PC-3 (cell line): ENCODE data around the gene ADD3. TPM values are rescaled to one million over a fixed set of nuclear protein-coding genes. Genes with fewer than 3 reads are reported as not detected.

Experiments
- ATAC-seq: fragments of 200-7000 bp; cut with Tn5 transposase; 2 replicates; pipeline ENCODE4 v1.9.1; 2020; ENCODE audit warnings: mild to moderate bottlenecking, moderate library complexity
- BruUV-seq: library from RNA; stranded (reverse); fragments of 400-500 nt; replicated peaks from 2 replicates; lab custom pipeline; 2021; lab: Mats Ljungman, UMichigan
- CTCF ChIA-PET: fragments of 300-600 bp; sonication (Branson Sonifier 250); formaldehyde crosslinking; loops from one replicate; lab custom pipeline; 2022; ENCODE audit warnings: antibody characterized with exemption; lab: Charles Lee
- POLR2A ChIA-PET: fragments of 300-600 bp; sonication (Branson Sonifier 250); formaldehyde crosslinking; loops from one replicate; lab custom pipeline; 2022; ENCODE audit warnings: antibody characterized with exemption; ENCODE audit not compliant: unreplicated experiment; lab: Charles Lee
- DNase-seq: peaks from one replicate; pipeline ENCODE4 v3.0.0-alpha.2; 2015
- H2AFZ ChIP-seq: fragments of 300-600 bp; sonication (generic); 2 replicates; pipeline ENCODE4 v1.6.0; 2016; ENCODE audit warnings: antibody characterized with exemption, low read length
- H3F3A ChIP-seq: fragments of 300-600 bp; sonication (generic); one replicate; pipeline ENCODE4 v1.6.0; 2017; ENCODE audit warnings: antibody characterized with exemption, low read length, control low read depth, mild to moderate bottlenecking; ENCODE audit not compliant: unreplicated experiment
- H3K27ac ChIP-seq: fragments of 300-600 bp; sonication (generic); 2 replicates; pipeline ENCODE4 v1.5.1; 2016; ENCODE audit warnings: mild to moderate bottlenecking, low read length
- H3K27me3 ChIP-seq: fragments of 300-600 bp; sonication (generic); 2 replicates; pipeline ENCODE4 v1.6.1; 2016; ENCODE audit warnings: low read length, mixed read lengths
- H3K36me3 ChIP-seq: fragments of 300-600 bp; sonication (generic); 2 replicates; pipeline ENCODE4 v1.6.1; 2016; ENCODE audit warnings: low read depth, mixed run types, low read length, mixed read lengths
- H3K4me1 ChIP-seq: fragments of 300-600 bp; sonication (generic); 2 replicates; pipeline ENCODE4 v1.5.1; 2016; ENCODE audit warnings: low read length; ENCODE audit not compliant: insufficient read depth
- H3K4me2 ChIP-seq: fragments of 300-600 bp; sonication (generic); 2 replicates; pipeline ENCODE4 v1.6.0; 2016; ENCODE audit warnings: low read length
- H3K4me3 ChIP-seq: fragments of 300-600 bp; sonication (generic); 2 replicates; pipeline ENCODE4 v1.5.1; 2016; ENCODE audit warnings: mild to moderate bottlenecking, low read length, mixed read lengths
- H3K79me2 ChIP-seq: fragments of 300-600 bp; sonication (generic); 2 replicates; pipeline ENCODE4 v1.6.1; 2017; ENCODE audit warnings: low read length, mixed read lengths
- H3K9ac ChIP-seq: fragments of 300-600 bp; sonication (generic); 2 replicates; pipeline ENCODE4 v1.6.0; 2016; ENCODE audit warnings: mild to moderate bottlenecking, low read length
- H3K9me2 ChIP-seq: fragments of 300-600 bp; sonication (generic); replicated peaks from 2 replicates; pipeline ENCODE4 v1.6.1; 2016; ENCODE audit warnings: mixed run types, low read length, mixed read lengths
- H3K9me3 ChIP-seq: fragments of 300-600 bp; sonication (generic); 2 replicates; pipeline ENCODE4 v1.6.1; 2016; ENCODE audit warnings: low read length, mixed read lengths
- H4K20me1 ChIP-seq: fragments of 300-600 bp; sonication (generic); 2 replicates; pipeline ENCODE4 v1.6.1; 2016; ENCODE audit warnings: low read length, mixed read lengths
- CTCF ChIP-seq: fragments of 300-600 bp; sonication (generic); conservative IDR thresholded peaks from 2 replicates; pipeline ENCODE4 v1.5.1; 2017; ENCODE audit warnings: antibody characterized with exemption, low read depth, mild to moderate bottlenecking, low read length
- EZH2 ChIP-seq: fragments of 300-600 bp; sonication (generic); IDR thresholded peaks from one replicate; pipeline ENCODE4 v1.6.1; 2017; ENCODE audit warnings: antibody characterized with exemption, mild to moderate bottlenecking, low read length; ENCODE audit not compliant: unreplicated experiment
- EZH2phosphoT487 ChIP-seq: fragments of 300-600 bp; sonication (generic); IDR thresholded peaks from 2 replicates; pipeline ENCODE4 v1.6.1; 2018; ENCODE audit warnings: mild to moderate bottlenecking, antibody characterized with exemption, low read length, borderline replicate concordance
- intact Hi-C: fragments of 100-400 bp; cut with micrococcal nuclease; formaldehyde crosslinking; loops from 2 replicates; pipeline ENCODE4 v1.9.0; 2023
- total RNA-seq: library from RNA; depleted of rRNA; stranded (reverse); fragments of >200 nt; gene quantifications from 2 replicates; pipeline ENCODE4 v1.2.3, GENCODE V29; 2014

ADD3 gene
- total RNA-seq, 1 experiment from 2014 or later: 25.7 TPM

GRCh38 chr10:110160081-110160480 is 152.3 kb downstream of the ADD3 start:
- H3K9me2 ChIP-seq: no peaks in the 10 kb centered on the region
- POLR2A ChIA-PET: no interaction called here
- no peaks in the 10 kb centered on the region for H4K20me1 ChIP-seq
- H3K27ac ChIP-seq: no peak overlapping the region
- no peak overlapping the region for H3K4me2 ChIP-seq
- H3K27me3 ChIP-seq: no peaks in the 10 kb centered on the region
- DNase-seq: no peak
- no peaks in the 10 kb centered on the region for H3F3A ChIP-seq
- H3K9ac ChIP-seq: no peak overlapping the region
- H2AFZ ChIP-seq: no peak overlapping the region
- no peak for ATAC-seq
- H3K9me3 ChIP-seq: no peaks in the 10 kb centered on the region
- H3K4me3 ChIP-seq: no peak overlapping the region
- no peaks in the 10 kb centered on the region for H3K36me3 ChIP-seq
- H3K79me2 ChIP-seq: no peaks in the 10 kb centered on the region
- no TSS peak for BruUV-seq
- TF ChIP-seq EZH2 (no peak), CTCF (no peak), EZH2phosphoT487 (no peak)
- intact Hi-C loops: no loop called here
- no peaks in the 10 kb centered on the region for H3K4me1 ChIP-seq
- CTCF ChIA-PET: no interaction called here

- BruUV-seq: no TSS peak
- Histone ChIP-seq H3K4me2 (no peak overlapping the region), H3K9me2 (no peaks in the 10 kb centered on the region), H3K9ac (no peak overlapping the region), H3K27me3 (no peaks in the 10 kb centered on the region), H4K20me1 (no peaks in the 10 kb centered on the region), H3K4me3 (no peak overlapping the region), H3K36me3 (no peaks in the 10 kb centered on the region), H2AFZ (no peak overlapping the region), H3K4me1 (no peaks in the 10 kb centered on the region), H3K9me3 (no peaks in the 10 kb centered on the region), H3K27ac (no peak overlapping the region), H3F3A (no peaks in the 10 kb centered on the region), H3K79me2 (no peaks in the 10 kb centered on the region)
- ChIA-PET POLR2A (no interaction called here), CTCF (no interaction called here)
- no peak for DNase-seq
- ATAC-seq: no peak
- intact Hi-C loops: no loop called here
- no peak for TF ChIP-seq EZH2phosphoT487
- no peak for TF ChIP-seq EZH2
- no peak for TF ChIP-seq CTCF
Observed at GRCh38 chr10:110160522-110160921, 152.7 kb downstream of the ADD3 start.

- no TSS peak for BruUV-seq
- Histone ChIP-seq H3K9ac (no peak overlapping the region), H3K4me2 (no peak overlapping the region), H3K4me1 (no peaks in the 10 kb centered on the region), H2AFZ (no peak overlapping the region), H3K36me3 (no peaks in the 10 kb centered on the region), H3F3A (no peaks in the 10 kb centered on the region), H3K27me3 (no peaks in the 10 kb centered on the region), H3K27ac (no peak overlapping the region), H3K79me2 (no peaks in the 10 kb centered on the region), H4K20me1 (no peaks in the 10 kb centered on the region), H3K9me3 (no peaks in the 10 kb centered on the region), H3K4me3 (no peak overlapping the region), H3K9me2 (no peaks in the 10 kb centered on the region)
- CTCF ChIA-PET: no interaction called here
- ATAC-seq: no peak
- DNase-seq: no peak
- TF ChIP-seq CTCF: no peak
- TF ChIP-seq EZH2phosphoT487: no peak
- TF ChIP-seq EZH2: no peak
- POLR2A ChIA-PET: no interaction called here
- intact Hi-C loops: no loop called here
Observed at GRCh38 chr10:110162741-110163145, 155.0 kb downstream of the ADD3 start.
